ENCODE results near the gene UNC5C. TPM values are rescaled to one million over a fixed set of nuclear protein-coding genes. Genes with fewer than 3 reads are reported as not detected.

Gene UNC5C
- total and polyA plus RNA-seq, 8 donors, result 0.15 to 0.84 (median 0.34) TPM

DNA sequence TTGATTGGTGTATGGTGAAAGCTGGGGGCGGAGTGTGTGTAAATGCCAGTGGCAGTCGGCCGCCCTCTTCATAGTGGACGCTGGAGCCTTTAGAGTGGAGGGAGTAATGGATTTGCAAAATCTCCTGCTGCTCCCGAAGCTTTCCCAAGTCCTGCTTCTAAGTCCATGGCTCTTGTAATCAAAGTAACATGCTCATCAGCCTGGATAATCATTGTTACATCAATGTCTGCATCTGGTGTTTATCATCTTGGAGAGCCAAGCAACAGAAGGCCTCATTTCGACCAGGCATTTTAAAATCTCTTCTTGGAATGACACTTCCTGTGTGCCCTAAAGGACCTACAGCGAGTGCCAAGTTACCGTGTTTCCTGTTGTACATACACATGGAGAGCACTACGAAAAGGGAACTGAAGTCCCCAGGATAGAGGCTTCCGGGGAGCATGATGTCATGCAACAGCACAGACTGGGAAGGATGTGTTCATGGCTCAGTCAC, 32.2 kb downstream of the UNC5C start:
- FAIRE-seq (no peak), ATAC-seq (no peak), DNase-seq (no peak)
- Histone ChIP-seq H3K4me3 (no peak overlapping the region), H3K27ac (no peak overlapping the region), H3K4me1 (no peaks in the 10 kb centered on the region), H3K9me3 (no peaks in the 10 kb centered on the region), H3K36me3 (no peaks in the 10 kb centered on the region), H3K27me3 (no peaks in the 10 kb centered on the region)
- TF ChIP-seq, protein P1, sequence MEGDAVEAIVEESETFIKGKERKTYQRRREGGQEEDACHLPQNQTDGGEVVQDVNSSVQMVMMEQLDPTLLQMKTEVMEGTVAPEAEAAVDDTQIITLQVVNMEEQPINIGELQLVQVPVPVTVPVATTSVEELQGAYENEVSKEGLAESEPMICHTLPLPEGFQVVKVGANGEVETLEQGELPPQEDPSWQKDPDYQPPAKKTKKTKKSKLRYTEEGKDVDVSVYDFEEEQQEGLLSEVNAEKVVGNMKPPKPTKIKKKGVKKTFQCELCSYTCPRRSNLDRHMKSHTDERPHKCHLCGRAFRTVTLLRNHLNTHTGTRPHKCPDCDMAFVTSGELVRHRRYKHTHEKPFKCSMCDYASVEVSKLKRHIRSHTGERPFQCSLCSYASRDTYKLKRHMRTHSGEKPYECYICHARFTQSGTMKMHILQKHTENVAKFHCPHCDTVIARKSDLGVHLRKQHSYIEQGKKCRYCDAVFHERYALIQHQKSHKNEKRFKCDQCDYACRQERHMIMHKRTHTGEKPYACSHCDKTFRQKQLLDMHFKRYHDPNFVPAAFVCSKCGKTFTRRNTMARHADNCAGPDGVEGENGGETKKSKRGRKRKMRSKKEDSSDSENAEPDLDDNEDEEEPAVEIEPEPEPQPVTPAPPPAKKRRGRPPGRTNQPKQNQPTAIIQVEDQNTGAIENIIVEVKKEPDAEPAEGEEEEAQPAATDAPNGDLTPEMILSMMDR (IDR thresholded peaks at IDR 0.05), result no peak
- intact Hi-C loops (cut with DNase I), result no loop called here
- 76 to 82% methylated on average over 10 of the region's 10 CpGs for WGBS, 2 donors

DNA sequence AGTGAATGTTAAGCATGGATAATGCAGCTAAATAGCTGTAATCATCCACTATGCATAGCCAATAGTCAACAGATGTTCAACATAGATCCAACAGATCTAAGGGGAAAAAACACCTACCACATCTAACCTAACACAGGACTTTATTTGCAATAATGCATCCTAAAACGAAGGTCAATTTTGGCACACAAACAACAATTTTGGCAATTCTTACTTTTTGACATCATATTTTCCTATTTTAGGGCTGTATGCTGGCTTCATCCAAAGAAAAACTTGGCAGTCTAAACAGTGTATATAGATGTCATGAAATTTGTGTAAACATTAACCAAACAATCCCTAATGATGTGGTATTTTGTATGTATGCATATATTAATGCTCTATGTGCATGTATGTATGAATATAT, 33.2 kb downstream of the UNC5C start:
- TF ChIP-seq, protein P1 (IDR thresholded peaks at IDR 0.05), result no peak
- intact Hi-C loops (cut with DNase I), result no loop called here
- FAIRE-seq, result no peak
- Histone ChIP-seq H3K27me3 (no peaks in the 10 kb centered on the region), H3K4me3 (no peak overlapping the region), H3K36me3 (no peaks in the 10 kb centered on the region), H3K4me1 (no peaks in the 10 kb centered on the region), H3K9me3 (no peaks in the 10 kb centered on the region), H3K27ac (no peak overlapping the region)
- 29 to 42% methylated on average over 1 of the region's 1 CpG for WGBS, 2 donors
- no peak for ATAC-seq
- no peak for DNase-seq

DNA sequence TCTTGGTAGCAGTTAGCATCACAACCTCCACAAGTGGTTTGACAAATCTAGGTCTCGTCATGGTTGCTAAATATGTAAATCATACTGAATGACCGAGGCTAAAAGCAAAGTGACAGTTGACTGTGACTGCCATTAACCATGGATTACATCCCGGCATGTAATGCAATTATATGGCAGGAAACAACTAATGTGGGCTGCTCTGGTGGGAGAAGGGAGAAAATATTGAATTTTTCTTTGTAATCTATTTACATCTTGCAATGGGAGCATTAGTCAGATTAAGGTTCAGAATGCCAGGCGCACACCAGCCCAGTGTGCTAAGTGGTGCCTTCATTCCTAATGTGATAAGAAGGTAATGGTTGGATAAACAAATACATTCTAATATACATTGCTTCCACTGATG, 35.8 kb downstream of the UNC5C start:
- H3K27ac ChIP-seq, result no peak overlapping the region
- DNase-seq (no peak), ATAC-seq (no peak), FAIRE-seq (no peak)
- TF ChIP-seq, protein P1 (IDR thresholded peaks at IDR 0.05), result no peak
- H3K9me3 ChIP-seq, result no peaks in the 10 kb centered on the region
- no peak overlapping the region for H3K4me3 ChIP-seq
- intact Hi-C loops (cut with DNase I), result no loop called here
- H3K27me3 ChIP-seq, result no peaks in the 10 kb centered on the region
- WGBS, 2 donors, result 77 to 84% methylated on average over 4 of the region's 4 CpGs
- no peaks in the 10 kb centered on the region for H3K36me3 ChIP-seq
- H3K4me1 ChIP-seq, result no peaks in the 10 kb centered on the region

DNA sequence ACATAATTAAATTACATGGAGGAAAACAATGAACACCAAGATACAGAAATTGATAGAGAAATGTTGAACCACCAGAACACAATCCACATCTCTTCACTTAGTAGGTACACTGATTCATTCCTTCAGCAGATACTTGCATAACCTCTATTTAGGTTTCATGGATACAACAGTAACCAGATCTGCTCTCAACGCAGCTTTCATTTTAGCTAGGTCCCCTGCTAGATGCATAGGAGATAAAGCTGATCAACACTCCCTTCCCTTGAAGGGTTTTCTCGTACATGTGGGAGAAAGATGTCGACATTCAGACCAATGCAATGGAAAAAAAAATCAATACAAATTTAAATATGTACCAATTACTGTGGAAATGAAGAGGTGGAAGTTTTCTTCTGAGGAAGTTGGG, 37.3 kb downstream of the UNC5C start:
- WGBS, 2 donors, result 52 to 66% methylated on average over 3 of the region's 3 CpGs
- Histone ChIP-seq H3K4me3 (no peak overlapping the region), H3K27me3 (no peaks in the 10 kb centered on the region), H3K4me1 (no peaks in the 10 kb centered on the region), H3K36me3 (no peaks in the 10 kb centered on the region), H3K27ac (no peak overlapping the region), H3K9me3 (no peaks in the 10 kb centered on the region)
- FAIRE-seq, result no peak
- intact Hi-C loops (cut with DNase I), result no loop called here
- TF ChIP-seq, protein P1 (IDR thresholded peaks at IDR 0.05), result no peak
- ATAC-seq, result no peak
- DNase-seq, result no peak

DNA sequence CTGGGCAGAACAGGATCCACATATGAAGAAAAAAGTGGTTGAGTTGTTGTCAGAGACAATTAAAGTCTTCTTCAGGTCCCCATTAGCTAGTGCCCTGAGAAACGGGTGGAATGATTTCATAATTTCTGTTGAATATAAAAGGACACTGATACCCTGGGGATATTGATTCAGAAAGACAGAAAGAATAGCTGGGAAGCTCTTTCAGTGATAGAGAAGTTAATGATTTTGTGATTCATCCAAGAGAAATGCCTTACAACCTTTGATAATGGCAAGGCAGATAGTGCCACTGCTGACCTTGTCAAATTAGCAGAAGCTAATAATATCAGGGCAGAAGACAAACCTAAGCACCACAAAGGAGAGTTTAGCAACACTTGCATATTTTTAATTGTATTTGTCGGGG, 37.9 kb downstream of the UNC5C start:
- no peak for FAIRE-seq
- ATAC-seq, result no peak

More for the DNA sequence above, 37.9 kb downstream of the UNC5C start:
- no peak overlapping the region for H3K27ac ChIP-seq
- no peaks in the 10 kb centered on the region for H3K9me3 ChIP-seq
- H3K4me3 ChIP-seq, result no peak overlapping the region
- intact Hi-C loops (cut with DNase I), result no loop called here
- no peaks in the 10 kb centered on the region for H3K27me3 ChIP-seq
- TF ChIP-seq, protein P1 (IDR thresholded peaks at IDR 0.05), result no peak
- 40 to 51% methylated on average over 2 of the region's 2 CpGs for WGBS, 2 donors
- H3K36me3 ChIP-seq, result no peaks in the 10 kb centered on the region
- no peaks in the 10 kb centered on the region for H3K4me1 ChIP-seq
- no peak for DNase-seq

Data from pancreas (tissue), 10 donors.